C4-2B (cell line): ENCODE measurements around the gene CABP7.

Experiments
- H3K27ac ChIP-seq: fragments of 450-650 bp; 2 replicates; pipeline ENCODE4 v1.5.1; 2017
- ZFX ChIP-seq: fragments of 450-650 bp; IDR thresholded peaks from 2 replicates; pipeline ENCODE4 v1.6.1; 2017
- TF ChIP-seq, protein P1 (sequence below): fragments of 450-650 bp; conservative IDR thresholded peaks from 2 replicates; pipeline ENCODE4 v1.5.1; 2017; ENCODE audit warnings: mild to moderate bottlenecking

Gene CABP7

DNA sequence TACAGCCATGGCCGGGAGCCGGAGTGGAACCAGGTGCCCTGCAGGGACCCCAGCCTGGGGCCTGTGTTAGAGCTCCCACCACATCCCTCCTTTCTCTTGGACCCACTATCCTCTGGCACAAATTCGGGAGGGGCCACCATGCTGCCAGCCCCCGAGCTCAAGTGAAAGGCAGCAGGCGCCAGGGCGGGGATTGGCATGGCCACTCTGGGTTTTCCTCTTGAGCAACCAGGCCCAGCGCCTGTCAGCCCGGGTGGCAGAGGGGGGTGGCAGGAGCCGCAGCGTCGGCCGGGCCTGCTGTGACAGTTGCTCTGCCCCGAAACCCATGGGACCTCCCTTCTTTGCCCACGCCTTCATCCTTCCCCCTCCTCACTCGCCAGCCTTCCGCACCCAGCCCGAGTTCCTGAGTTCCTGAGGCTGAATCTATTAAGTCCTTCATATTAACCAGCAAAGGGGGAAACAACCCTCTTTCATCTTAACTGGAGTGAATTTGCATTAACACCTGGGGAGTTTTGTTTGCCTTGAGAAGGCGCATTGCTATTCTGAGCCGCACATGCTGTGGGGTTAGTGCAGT, 16.8 kb upstream of the CABP7 start:
- H3K27ac ChIP-seq = no peak overlapping the region
- TF ChIP-seq, protein P1, sequence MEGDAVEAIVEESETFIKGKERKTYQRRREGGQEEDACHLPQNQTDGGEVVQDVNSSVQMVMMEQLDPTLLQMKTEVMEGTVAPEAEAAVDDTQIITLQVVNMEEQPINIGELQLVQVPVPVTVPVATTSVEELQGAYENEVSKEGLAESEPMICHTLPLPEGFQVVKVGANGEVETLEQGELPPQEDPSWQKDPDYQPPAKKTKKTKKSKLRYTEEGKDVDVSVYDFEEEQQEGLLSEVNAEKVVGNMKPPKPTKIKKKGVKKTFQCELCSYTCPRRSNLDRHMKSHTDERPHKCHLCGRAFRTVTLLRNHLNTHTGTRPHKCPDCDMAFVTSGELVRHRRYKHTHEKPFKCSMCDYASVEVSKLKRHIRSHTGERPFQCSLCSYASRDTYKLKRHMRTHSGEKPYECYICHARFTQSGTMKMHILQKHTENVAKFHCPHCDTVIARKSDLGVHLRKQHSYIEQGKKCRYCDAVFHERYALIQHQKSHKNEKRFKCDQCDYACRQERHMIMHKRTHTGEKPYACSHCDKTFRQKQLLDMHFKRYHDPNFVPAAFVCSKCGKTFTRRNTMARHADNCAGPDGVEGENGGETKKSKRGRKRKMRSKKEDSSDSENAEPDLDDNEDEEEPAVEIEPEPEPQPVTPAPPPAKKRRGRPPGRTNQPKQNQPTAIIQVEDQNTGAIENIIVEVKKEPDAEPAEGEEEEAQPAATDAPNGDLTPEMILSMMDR = no peak
- TF ChIP-seq ZFX = no peak

DNA sequence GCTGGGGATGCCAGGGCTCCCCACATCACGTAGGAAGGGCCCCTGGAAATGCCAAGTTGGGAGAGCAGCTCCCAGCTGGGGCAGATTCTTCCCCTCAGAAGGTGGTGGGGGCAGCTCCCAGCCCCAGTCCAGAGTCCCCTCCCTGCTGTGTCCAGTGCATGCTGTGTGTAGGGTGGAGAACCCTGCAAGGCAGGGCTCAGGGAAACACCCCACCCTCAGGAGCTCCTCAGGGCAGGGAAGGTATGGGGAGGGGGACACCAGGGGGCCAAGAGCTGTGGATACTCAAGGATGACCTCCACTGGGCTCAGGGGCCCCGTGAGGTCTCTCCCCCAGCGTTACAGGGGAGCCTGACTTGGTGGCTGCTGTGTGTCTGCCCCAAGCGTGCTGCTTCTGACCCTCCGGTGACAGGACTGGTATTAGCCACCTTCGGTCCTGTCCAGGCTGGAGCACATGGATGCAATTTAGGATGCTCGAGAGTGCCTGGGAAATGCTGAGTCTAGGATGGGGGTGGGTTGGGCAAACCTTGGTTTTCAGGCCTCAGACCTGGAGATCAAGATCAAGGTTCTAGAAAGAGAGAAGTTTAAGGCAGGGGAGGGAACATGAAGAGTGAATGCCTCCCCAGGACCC, 16.1 kb upstream of the CABP7 start:
- H3K27ac ChIP-seq = no peak overlapping the region
- TF ChIP-seq, protein P1 = no peak
- no peak for TF ChIP-seq ZFX

DNA sequence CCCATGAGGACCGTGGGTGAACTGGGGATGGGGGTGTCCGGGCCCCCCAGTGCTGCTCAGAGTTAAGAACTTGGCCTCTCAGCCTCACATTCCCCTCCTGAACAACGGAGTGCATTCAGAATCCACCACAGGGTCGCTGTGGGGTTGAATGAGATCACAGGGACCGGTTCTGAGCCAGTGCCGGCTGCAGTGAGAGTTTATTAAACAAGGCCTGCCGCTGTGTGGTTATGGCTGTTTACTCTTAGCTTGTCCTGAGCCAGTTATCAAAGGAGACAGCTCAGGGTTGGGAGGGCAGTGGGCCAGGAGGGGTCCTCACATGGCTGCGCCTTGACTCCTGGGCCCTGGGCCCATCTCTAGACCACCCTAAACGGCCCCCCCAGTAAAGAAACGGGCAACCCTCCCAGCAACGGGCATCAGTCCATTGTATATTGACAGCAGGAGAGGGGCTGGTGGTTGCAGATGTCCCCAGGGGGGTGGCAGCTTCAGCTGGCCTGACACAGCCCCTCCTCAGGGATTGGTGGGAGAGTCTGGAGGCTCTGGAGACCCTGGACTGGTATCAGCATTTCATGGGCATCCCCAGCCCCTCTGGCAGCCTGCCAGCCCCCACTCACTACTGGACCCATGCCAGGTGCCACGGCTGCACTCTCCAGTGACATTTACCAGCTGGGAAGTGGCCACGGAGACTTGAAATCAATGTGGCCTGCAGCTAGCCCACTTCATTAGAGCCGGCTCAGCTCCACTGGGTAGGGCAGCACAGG, 15.1 kb upstream of the CABP7 start:
- no peak overlapping the region for H3K27ac ChIP-seq
- TF ChIP-seq, protein P1 = no peak
- TF ChIP-seq ZFX = no peak

DNA sequence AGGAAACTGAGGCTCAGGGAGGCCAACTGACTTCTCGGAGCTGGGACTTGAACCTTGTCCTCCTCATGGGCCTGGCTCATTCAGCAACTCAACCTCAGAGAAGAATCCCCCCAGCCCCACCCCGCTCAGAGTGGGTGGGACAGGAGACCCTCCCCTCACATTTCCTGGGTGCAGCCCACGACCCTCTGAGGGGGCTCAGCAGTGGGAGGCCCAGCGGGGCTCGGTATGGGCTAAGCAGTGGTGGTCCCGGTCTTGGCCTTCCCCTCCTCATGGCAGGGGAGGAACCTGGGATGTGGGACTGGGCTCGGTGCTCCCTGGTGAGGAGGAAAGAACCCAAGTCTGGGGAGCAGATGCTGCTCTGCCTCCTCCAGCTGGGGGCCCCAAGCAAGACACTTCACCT, 14.2 kb upstream of the CABP7 start:
- H3K27ac ChIP-seq = no peak overlapping the region
- TF ChIP-seq, protein P1 = no peak
- no peak for TF ChIP-seq ZFX

DNA sequence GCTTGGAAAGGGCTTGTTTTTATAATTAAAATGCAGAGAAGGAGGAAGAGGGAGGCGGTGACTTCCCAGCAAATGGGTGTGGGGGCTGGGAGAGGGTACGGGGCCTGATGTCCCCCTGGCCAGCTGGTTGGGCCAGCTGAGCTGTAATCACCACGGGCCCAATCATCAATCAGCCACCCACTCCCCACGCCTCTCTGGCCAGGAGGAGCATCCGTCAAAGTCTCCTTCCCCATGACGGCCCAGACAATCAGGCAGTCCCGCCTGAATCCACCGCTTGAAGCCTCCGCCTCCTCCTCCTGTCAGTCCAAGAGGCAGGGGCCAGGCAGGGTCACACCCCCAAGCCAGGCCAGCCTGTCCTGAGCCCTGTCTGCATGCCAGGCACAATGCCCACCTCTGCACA, 13.3 kb upstream of the CABP7 start:
- H3K27ac ChIP-seq = no peak overlapping the region

DNA sequence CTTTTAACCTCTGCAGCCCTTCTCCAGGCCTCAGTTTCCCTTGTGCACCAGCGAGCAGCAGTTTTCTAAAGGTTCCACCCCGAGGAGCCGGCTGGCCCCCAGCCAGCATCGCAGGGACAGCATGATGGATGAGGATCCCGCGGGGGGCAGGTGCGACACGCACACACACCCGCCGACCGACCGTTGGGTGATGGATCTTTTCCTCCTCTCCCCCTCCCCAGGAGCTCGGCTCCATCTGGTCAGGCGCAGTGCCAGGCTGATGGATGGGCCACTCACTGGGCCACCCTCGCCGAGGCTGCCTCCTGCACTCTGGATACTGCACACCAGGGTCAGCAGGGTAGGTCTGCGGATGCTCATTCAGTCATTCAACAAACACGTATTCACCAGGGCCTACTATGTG, 12.8 kb upstream of the CABP7 start:
- H3K27ac ChIP-seq = no peak overlapping the region
- no peak for TF ChIP-seq ZFX
- TF ChIP-seq, protein P1 = no peak

More for the DNA sequence above, 13.3 kb upstream of the CABP7 start:
- TF ChIP-seq, protein P1 = no peak
- TF ChIP-seq ZFX = no peak

DNA sequence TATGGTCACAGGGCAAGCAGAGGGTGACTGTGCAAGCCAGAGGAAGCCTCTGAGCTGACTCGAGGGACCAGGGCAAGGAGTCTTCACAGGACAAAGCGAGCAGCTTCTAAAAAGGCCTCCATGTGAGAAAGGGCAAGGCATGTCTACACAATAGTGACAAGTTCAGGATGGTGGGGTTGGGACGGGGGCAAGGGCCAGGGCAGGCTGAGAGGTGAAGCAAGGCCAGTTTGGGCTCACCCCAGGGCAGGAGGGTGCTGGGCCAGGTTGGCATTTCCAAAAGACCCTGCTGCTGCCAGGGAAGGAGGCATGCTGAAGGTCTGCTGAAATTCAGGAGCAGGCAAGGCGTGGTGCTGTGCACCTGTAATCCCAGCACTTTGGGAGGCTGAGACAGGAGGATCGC, 12.3 kb upstream of the CABP7 start:
- no peak for TF ChIP-seq ZFX
- TF ChIP-seq, protein P1 = no peak
- no peak overlapping the region for H3K27ac ChIP-seq
